ENCODE data around the gene FUNDC2.

FUNDC2 gene
- 28.3 to 33.5 (median 33.1) reads per million in 3 donors for total RNA-seq

GRCh38 chrX:155026727-155027508, at the start of gene FUNDC2:
TSS of gene FUNDC2 (plus strand) at chrX:155026844. CDS start at chrX:155026939, 95 bp downstream.
- Histone ChIP-seq H3K27me3 (replicated peaks; ENCODE audit: control insufficient read depth, insufficient read depth, low read length, poor library complexity, severe bottlenecking) (no peaks in the 10 kb centered on the region), H3K4me3 (ENCODE audit: insufficient read depth, low read depth, low read length, poor library complexity, severe bottlenecking) (peak within 1 kb of the TSS; percentile 66), H3K36me3 (ENCODE audit: control insufficient read depth, insufficient read depth, low read length) (no peaks in the 10 kb centered on the region), H3K9me3 (ENCODE audit: control insufficient read depth, low read length) (no peaks in the 10 kb centered on the region), H3K4me1 (ENCODE audit: control insufficient read depth, insufficient read depth, low read length, poor library complexity, severe bottlenecking) (no peaks in the 10 kb centered on the region), H3K27ac (ENCODE audit: insufficient read depth, low read length, poor library complexity, severe bottlenecking) (peak within 1 kb of the TSS; percentile 91)
- DNase-seq: peak; percentile 91 to 93 (median 92)

- H3K4me1 ChIP-seq (ENCODE audit: control insufficient read depth, insufficient read depth, low read length, poor library complexity, severe bottlenecking): peaks cover 5% of the 10 kb centered on the region
- no peak for DNase-seq
- H3K9me3 ChIP-seq (ENCODE audit: control insufficient read depth, low read length): no peaks in the 10 kb centered on the region
- no peak overlapping the region for H3K27ac ChIP-seq (ENCODE audit: insufficient read depth, low read length, poor library complexity, severe bottlenecking)
- H3K4me3 ChIP-seq (ENCODE audit: insufficient read depth, low read depth, low read length, poor library complexity, severe bottlenecking): no peak overlapping the region
- H3K36me3 ChIP-seq (ENCODE audit: control insufficient read depth, insufficient read depth, low read length): no peaks in the 10 kb centered on the region
- H3K27me3 ChIP-seq (replicated peaks; ENCODE audit: control insufficient read depth, insufficient read depth, low read length, poor library complexity, severe bottlenecking): no peaks in the 10 kb centered on the region
These were observed 47.0 kb upstream of the FUNDC2 start for GRCh38 chrX:154979629-154980028.

GRCh38 chrX:154980330-154981115, 46.1 kb upstream of the FUNDC2 start:
- H3K36me3 ChIP-seq (ENCODE audit: control insufficient read depth, insufficient read depth, low read length): no peaks in the 10 kb centered on the region
- H3K9me3 ChIP-seq (ENCODE audit: control insufficient read depth, low read length): no peaks in the 10 kb centered on the region
- no peaks in the 10 kb centered on the region for H3K27me3 ChIP-seq (replicated peaks; ENCODE audit: control insufficient read depth, insufficient read depth, low read length, poor library complexity, severe bottlenecking)
- peak overlapping the region; percentile 50 for H3K4me3 ChIP-seq (ENCODE audit: insufficient read depth, low read depth, low read length, poor library complexity, severe bottlenecking)
- no peak overlapping the region for H3K27ac ChIP-seq (ENCODE audit: insufficient read depth, low read length, poor library complexity, severe bottlenecking)
- H3K4me1 ChIP-seq (ENCODE audit: control insufficient read depth, insufficient read depth, low read length, poor library complexity, severe bottlenecking): peaks cover 5% of the 10 kb centered on the region
- DNase-seq: peak; percentile 41 to 65 (median 49)

DNA sequence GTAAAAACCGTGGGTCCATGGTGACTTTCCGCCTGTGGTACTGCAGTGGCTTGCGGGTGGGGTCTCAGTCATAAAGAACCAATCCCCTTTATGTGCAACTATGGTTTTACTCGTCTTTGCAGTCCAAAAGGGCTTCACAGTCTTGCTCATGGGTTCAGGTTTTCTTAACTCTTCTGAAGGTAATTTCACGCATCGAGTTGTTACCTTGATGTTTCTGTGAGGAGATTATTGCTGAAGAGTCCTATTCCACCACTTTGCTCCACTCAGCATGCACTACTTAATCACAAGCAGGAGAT, 45.6 kb upstream of the FUNDC2 start:
- H3K27me3 ChIP-seq (replicated peaks; ENCODE audit: control insufficient read depth, insufficient read depth, low read length, poor library complexity, severe bottlenecking): no peaks in the 10 kb centered on the region
- no peaks in the 10 kb centered on the region for H3K9me3 ChIP-seq (ENCODE audit: control insufficient read depth, low read length)
- no peak overlapping the region for H3K27ac ChIP-seq (ENCODE audit: insufficient read depth, low read length, poor library complexity, severe bottlenecking)
- peaks cover 5% of the 10 kb centered on the region for H3K4me1 ChIP-seq (ENCODE audit: control insufficient read depth, insufficient read depth, low read length, poor library complexity, severe bottlenecking)
- DNase-seq: no peak
- H3K4me3 ChIP-seq (ENCODE audit: insufficient read depth, low read depth, low read length, poor library complexity, severe bottlenecking): peak overlapping the region; percentile 50
- H3K36me3 ChIP-seq (ENCODE audit: control insufficient read depth, insufficient read depth, low read length): no peaks in the 10 kb centered on the region

GRCh38 chrX:154986826-154987575, 39.6 kb upstream of the FUNDC2 start:
- Histone ChIP-seq H3K4me3 (ENCODE audit: insufficient read depth, low read depth, low read length, poor library complexity, severe bottlenecking) (no peak overlapping the region), H3K4me1 (ENCODE audit: control insufficient read depth, insufficient read depth, low read length, poor library complexity, severe bottlenecking) (no peaks in the 10 kb centered on the region), H3K36me3 (ENCODE audit: control insufficient read depth, insufficient read depth, low read length) (no peaks in the 10 kb centered on the region), H3K27me3 (replicated peaks; ENCODE audit: control insufficient read depth, insufficient read depth, low read length, poor library complexity, severe bottlenecking) (no peaks in the 10 kb centered on the region), H3K27ac (ENCODE audit: insufficient read depth, low read length, poor library complexity, severe bottlenecking) (no peak overlapping the region), H3K9me3 (ENCODE audit: control insufficient read depth, low read length) (no peaks in the 10 kb centered on the region)
- no peak for DNase-seq

GRCh38 chrX:154987940-154988339, 38.7 kb upstream of the FUNDC2 start:
- H3K27ac ChIP-seq (ENCODE audit: insufficient read depth, low read length, poor library complexity, severe bottlenecking): no peak overlapping the region
- H3K36me3 ChIP-seq (ENCODE audit: control insufficient read depth, insufficient read depth, low read length): no peaks in the 10 kb centered on the region
- no peaks in the 10 kb centered on the region for H3K9me3 ChIP-seq (ENCODE audit: control insufficient read depth, low read length)
- no peak for DNase-seq
- H3K27me3 ChIP-seq (replicated peaks; ENCODE audit: control insufficient read depth, insufficient read depth, low read length, poor library complexity, severe bottlenecking): no peaks in the 10 kb centered on the region
- no peaks in the 10 kb centered on the region for H3K4me1 ChIP-seq (ENCODE audit: control insufficient read depth, insufficient read depth, low read length, poor library complexity, severe bottlenecking)
- no peak overlapping the region for H3K4me3 ChIP-seq (ENCODE audit: insufficient read depth, low read depth, low read length, poor library complexity, severe bottlenecking)

GRCh38 chrX:154988719-154989118, 37.9 kb upstream of the FUNDC2 start:
- Histone ChIP-seq H3K36me3 (ENCODE audit: control insufficient read depth, insufficient read depth, low read length) (no peaks in the 10 kb centered on the region), H3K4me3 (ENCODE audit: insufficient read depth, low read depth, low read length, poor library complexity, severe bottlenecking) (no peak overlapping the region), H3K9me3 (ENCODE audit: control insufficient read depth, low read length) (no peaks in the 10 kb centered on the region), H3K27ac (ENCODE audit: insufficient read depth, low read length, poor library complexity, severe bottlenecking) (no peak overlapping the region), H3K27me3 (replicated peaks; ENCODE audit: control insufficient read depth, insufficient read depth, low read length, poor library complexity, severe bottlenecking) (no peaks in the 10 kb centered on the region), H3K4me1 (ENCODE audit: control insufficient read depth, insufficient read depth, low read length, poor library complexity, severe bottlenecking) (no peaks in the 10 kb centered on the region)
- DNase-seq: no peak

DNA sequence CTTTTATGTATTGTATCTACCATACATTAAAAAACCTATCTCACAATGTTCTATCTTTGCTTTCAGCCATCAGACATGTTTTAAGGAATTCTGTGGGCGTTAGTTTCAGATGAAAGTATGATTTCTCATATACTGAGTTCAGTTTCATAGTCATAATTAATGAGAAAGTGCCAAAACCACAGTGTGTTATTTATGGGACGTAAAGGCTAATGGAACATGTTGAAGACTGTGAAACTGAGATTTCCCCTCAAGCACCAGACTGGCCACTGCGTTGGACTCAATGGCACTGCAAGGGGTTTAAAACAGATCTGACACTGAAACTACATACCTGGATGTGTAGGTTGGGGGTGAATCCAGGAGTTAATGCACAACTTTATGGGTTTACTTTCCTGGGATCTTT, 36.1 kb upstream of the FUNDC2 start:
- no peak for DNase-seq
- H3K27me3 ChIP-seq (replicated peaks; ENCODE audit: control insufficient read depth, insufficient read depth, low read length, poor library complexity, severe bottlenecking): no peaks in the 10 kb centered on the region
- H3K9me3 ChIP-seq (ENCODE audit: control insufficient read depth, low read length): no peaks in the 10 kb centered on the region
- no peaks in the 10 kb centered on the region for H3K36me3 ChIP-seq (ENCODE audit: control insufficient read depth, insufficient read depth, low read length)
- no peak overlapping the region for H3K27ac ChIP-seq (ENCODE audit: insufficient read depth, low read length, poor library complexity, severe bottlenecking)
- H3K4me3 ChIP-seq (ENCODE audit: insufficient read depth, low read depth, low read length, poor library complexity, severe bottlenecking): no peak overlapping the region
- no peaks in the 10 kb centered on the region for H3K4me1 ChIP-seq (ENCODE audit: control insufficient read depth, insufficient read depth, low read length, poor library complexity, severe bottlenecking)

- DNase-seq: no peak
- no peaks in the 10 kb centered on the region for H3K27me3 ChIP-seq (replicated peaks; ENCODE audit: control insufficient read depth, insufficient read depth, low read length, poor library complexity, severe bottlenecking)
- H3K4me3 ChIP-seq (ENCODE audit: insufficient read depth, low read depth, low read length, poor library complexity, severe bottlenecking): no peak overlapping the region
- no peaks in the 10 kb centered on the region for H3K9me3 ChIP-seq (ENCODE audit: control insufficient read depth, low read length)
- H3K27ac ChIP-seq (ENCODE audit: insufficient read depth, low read length, poor library complexity, severe bottlenecking): no peak overlapping the region
- H3K36me3 ChIP-seq (ENCODE audit: control insufficient read depth, insufficient read depth, low read length): no peaks in the 10 kb centered on the region
- no peaks in the 10 kb centered on the region for H3K4me1 ChIP-seq (ENCODE audit: control insufficient read depth, insufficient read depth, low read length, poor library complexity, severe bottlenecking)
These were observed 35.6 kb upstream of the FUNDC2 start for GRCh38 chrX:154991039-154991438.

DNA sequence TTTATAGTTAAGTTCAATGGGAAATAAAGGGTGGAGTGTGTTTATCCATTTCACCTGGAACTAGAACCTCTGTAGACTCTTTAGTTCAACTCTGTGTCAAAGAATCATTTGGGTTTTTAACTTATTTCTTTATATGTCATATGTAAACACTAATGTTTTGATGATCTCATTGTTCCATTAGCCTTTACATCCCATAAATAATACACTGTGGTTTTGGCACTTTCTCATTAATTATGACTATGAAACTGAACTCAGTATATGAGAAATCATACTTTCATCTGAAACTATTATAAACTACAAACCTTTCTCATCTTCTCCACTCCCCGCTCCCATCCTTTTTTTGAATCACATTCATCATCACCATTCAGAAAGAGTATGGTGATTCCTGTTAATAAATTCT, 35.2 kb upstream of the FUNDC2 start:
- no peaks in the 10 kb centered on the region for H3K9me3 ChIP-seq (ENCODE audit: control insufficient read depth, low read length)
- no peaks in the 10 kb centered on the region for H3K36me3 ChIP-seq (ENCODE audit: control insufficient read depth, insufficient read depth, low read length)
- no peaks in the 10 kb centered on the region for H3K27me3 ChIP-seq (replicated peaks; ENCODE audit: control insufficient read depth, insufficient read depth, low read length, poor library complexity, severe bottlenecking)
- H3K27ac ChIP-seq (ENCODE audit: insufficient read depth, low read length, poor library complexity, severe bottlenecking): no peak overlapping the region
- no peak for DNase-seq
- no peaks in the 10 kb centered on the region for H3K4me1 ChIP-seq (ENCODE audit: control insufficient read depth, insufficient read depth, low read length, poor library complexity, severe bottlenecking)
- no peak overlapping the region for H3K4me3 ChIP-seq (ENCODE audit: insufficient read depth, low read depth, low read length, poor library complexity, severe bottlenecking)

Data from effector memory CD4-positive, alpha-beta T cell (primary cell).